22Rv1 (cell line): Measurements from ENCODE around the gene NDRG4.

Experiments
- H3K27ac ChIP-seq: fragments of 450-650 bp; 2 replicates; pipeline ENCODE4 v1.5.1; 2017
- ZFX ChIP-seq: fragments of 450-650 bp; IDR thresholded peaks from 2 replicates; pipeline ENCODE4 v1.6.1; 2017; ENCODE audit warnings: antibody characterized with exemption, borderline replicate concordance
- TF ChIP-seq, protein P1 (sequence below): fragments of 450-650 bp; IDR thresholded peaks from 2 replicates; pipeline ENCODE4 v1.5.1; 2017; ENCODE audit warnings: mild to moderate bottlenecking

Gene NDRG4

DNA sequence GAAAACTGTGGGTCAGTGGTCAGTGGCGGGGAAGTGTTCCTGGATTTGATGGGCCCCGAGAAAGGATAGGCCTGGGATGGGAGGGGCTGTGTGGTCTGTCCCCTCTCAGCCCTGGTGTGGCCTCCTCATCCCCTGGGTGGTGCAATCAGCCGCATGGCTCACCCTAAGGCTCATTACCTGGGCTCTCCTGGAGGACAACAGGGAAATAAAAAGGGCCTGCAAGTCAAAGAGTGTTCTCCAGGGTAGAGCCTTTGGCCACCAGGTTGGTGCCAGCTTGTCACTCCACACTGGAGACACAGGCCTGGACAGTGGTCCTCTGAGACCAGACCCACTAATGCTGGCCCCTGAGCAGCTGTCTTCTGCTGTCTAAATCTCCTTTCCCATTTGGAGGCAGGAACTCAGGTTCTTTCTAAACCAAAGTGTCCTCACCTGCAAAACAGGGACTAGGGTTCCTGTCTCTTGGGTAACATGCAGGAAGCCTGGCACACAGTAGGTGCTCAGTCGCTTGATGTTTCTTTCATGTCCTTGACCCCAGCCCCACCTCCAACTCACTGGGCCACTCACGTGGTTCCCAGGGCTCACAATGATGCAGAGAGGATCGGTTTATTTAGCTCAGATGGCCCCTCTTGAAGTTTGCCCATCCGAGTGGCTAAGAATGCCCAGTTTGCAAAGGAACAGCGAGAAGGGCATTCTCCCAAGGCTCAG is 2.4 kb downstream of the NDRG4 start:
- TF ChIP-seq, protein P1, sequence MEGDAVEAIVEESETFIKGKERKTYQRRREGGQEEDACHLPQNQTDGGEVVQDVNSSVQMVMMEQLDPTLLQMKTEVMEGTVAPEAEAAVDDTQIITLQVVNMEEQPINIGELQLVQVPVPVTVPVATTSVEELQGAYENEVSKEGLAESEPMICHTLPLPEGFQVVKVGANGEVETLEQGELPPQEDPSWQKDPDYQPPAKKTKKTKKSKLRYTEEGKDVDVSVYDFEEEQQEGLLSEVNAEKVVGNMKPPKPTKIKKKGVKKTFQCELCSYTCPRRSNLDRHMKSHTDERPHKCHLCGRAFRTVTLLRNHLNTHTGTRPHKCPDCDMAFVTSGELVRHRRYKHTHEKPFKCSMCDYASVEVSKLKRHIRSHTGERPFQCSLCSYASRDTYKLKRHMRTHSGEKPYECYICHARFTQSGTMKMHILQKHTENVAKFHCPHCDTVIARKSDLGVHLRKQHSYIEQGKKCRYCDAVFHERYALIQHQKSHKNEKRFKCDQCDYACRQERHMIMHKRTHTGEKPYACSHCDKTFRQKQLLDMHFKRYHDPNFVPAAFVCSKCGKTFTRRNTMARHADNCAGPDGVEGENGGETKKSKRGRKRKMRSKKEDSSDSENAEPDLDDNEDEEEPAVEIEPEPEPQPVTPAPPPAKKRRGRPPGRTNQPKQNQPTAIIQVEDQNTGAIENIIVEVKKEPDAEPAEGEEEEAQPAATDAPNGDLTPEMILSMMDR, result no peak
- TF ChIP-seq ZFX, result no peak

DNA sequence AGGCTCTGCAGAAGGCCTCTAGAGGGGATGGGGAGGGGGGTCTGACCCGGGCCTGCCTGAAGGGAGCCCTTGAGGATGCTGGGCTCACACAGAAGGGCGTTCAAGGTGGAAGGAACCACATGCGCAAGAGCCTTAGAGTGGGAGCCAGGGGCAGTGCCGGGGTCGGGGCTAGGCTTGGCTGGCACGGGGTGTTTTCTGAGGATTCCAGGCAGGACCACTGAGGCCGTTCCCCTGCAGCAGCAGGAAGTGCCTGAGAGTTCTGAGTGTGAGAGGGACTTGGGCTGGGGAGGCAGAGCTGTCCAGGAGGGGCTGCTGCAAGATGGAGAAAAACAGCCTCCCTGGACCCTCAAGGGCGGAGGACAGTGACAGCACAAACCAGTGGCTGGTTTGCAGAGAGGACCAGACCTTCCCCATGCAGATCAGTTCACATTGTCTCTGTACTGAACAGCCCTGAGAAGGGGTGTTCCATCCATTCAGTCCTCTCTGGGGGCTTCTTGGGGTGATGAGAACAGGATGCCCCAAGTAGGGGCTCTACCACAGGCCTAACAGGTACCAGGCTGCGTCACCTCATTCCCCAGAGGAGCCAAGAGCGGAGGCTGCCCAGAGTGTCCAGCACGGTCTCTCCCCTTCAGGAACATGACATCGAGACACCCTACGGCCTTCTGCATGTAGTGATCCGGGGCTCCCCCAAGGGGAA is 3.4 kb downstream of the NDRG4 start:
- no peak overlapping the region for H3K27ac ChIP-seq
- no peak for TF ChIP-seq ZFX
- TF ChIP-seq, protein P1, result no peak

More for the DNA sequence above, 2.4 kb downstream of the NDRG4 start:
- no peak overlapping the region for H3K27ac ChIP-seq

DNA sequence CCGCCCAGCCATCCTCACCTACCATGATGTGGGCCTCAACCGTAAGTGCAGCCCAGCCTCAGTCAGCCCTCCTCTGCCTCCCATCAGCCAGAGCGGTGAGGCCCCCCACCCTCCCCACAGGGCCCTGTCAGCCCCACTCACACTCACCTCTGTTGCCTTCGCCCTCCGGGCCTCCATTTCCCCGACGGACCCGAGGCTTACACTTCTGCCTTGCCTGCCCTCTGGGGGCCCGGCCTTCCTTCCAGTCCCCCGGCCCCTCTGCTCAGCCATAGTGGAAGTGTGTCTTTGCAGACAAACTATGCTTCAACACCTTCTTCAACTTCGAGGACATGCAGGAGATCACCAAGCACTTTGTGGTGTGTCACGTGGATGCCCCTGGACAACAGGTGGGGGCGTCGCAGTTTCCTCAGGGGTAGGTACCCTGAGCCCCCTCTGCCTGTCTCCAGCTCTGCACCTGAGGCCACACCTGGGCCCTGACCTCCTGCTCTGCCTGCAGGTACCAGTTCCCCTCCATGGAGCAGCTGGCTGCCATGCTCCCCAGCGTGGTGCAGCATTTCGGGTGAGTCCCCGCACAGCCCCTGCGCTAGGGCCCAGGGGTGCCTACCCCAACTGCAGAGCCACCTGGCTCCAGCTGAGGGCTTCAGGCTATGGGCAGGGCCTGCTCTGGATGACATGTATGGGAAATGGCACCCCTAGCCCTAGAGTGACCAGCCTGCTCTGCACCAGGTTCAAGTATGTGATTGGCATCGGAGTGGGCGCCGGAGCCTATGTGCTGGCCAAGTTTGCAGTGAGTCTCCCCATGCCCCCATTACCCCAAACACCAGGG is 4.1 kb downstream of the NDRG4 start:
- H3K27ac ChIP-seq, result no peak overlapping the region
- TF ChIP-seq, protein P1, result no peak
- no peak for TF ChIP-seq ZFX

DNA sequence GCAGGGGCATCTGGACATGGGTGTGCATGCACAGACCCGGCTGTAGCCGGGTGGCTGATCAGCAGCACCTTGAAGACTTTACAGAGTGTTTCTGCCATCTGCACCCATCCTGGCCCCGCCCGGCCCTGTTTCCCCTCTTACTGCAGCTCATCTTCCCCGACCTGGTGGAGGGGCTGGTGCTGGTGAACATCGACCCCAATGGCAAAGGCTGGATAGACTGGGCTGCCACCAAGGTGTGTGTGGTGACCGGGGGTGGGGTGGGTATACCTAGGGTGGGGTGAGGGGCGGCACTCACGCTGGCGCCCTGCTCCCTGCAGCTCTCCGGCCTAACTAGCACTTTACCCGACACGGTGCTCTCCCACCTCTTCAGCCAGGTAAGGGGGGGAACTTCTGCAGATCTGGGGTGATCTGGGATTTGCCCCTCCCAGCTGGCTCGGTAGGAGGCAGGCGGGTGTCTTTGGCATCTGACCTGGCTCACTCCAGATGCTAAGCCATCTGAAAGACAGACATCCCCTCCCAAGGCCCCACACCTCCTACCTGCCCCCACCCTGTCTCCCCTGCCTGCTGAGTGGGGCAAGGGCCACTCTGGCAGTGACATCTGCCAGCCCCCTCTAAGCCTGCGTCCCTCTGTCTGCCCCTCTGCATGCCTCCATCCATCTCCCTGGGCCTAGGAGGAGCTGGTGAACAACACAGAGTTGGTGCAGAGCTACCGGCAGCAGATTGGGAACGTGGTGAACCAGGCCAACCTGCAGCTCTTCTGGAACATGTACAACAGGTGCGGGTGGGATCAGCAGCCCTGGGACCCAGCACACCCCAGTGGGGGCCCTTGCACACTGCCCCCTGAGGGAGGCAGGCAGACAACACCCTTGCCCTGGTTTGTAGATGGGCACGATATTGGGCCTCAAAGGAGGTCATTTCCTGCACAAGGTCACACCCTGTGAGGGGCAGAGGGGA is 6.6 kb downstream of the NDRG4 start:
- TF ChIP-seq, protein P1, result 0 out of 2 replicates have a peak, but pooled peaks have one; percentile 4
- TF ChIP-seq ZFX, result no peak
- no peak overlapping the region for H3K27ac ChIP-seq

DNA sequence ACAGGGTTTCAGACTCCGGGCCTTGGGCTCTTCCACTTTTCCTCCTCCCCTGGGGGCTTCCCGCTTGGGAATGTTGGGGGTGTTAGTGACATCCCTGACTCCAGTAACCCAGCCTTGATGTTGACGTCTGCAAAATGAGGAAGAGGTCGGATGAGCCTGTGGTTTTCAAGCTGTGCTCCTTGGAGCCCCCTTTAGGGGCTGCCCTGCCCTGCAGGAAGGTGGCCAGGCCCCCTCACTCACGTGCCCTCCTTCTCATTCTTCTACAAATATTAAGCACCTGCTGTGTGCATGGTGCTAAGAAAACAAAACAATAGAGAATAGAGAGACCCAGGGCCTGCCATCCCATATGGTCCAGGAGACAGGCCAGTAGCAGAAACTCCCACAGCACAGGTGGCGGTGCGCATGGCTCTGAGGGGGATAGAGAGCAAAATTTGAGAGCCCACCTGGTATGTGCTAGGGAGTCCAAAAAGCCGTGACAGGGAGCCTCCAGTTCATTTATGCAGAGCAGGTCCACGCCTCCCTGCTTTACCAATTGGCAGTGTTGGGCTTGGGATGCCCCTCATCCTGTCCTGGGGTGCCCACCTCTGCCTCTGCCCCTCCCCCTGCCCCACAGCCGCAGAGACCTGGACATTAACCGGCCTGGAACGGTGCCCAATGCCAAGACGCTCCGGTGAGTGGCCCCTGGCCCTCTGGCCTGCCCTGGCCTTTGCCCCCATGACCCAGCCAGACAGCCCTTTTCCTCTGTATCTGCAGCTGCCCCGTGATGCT is 7.4 kb downstream of the NDRG4 start:
- TF ChIP-seq, protein P1, result no peak; the same call in 1 of the 2 replicates
- TF ChIP-seq ZFX, result no peak
- no peak overlapping the region for H3K27ac ChIP-seq

DNA sequence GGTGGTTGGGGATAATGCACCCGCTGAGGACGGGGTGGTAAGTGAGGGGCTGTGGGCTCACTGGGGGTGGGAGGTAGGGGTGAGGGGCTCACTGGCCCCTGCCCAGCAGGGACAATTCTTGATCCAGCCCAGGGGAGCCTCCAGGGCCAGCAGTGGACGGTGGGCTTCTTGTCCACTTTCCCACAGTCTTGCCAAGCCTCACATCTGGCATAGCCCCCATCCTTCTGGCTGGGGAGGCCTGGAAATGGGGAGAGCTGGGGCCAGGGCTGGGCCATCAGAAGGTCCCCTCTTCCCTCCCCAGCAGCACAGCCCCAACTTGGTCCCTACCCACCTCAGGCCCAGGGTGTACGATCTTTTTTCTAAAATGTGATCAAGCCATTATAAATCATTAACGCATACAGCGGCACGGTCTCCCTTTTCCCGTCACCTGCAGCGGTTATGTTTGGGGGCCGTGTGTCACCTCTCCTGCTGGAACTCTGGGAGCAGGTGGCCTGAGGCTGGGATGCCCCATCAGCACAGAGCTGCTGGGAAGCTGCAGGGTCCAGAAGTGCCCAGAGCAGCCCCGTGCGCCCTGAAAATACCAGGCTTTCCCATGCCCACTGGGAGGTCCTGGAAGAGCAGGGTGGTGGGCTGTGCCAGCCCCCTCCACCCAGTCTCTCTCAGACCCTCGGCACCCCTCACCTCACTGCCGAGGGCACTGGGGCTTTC is 8.2 kb downstream of the NDRG4 start:
- H3K27ac ChIP-seq, result no peak overlapping the region
- TF ChIP-seq, protein P1, result no peak
- no peak for TF ChIP-seq ZFX
